Left renal pelvis (tissue), 4 donors: ENCODE results near the gene PRKAR2B. TPM values are rescaled to one million over a fixed set of nuclear protein-coding genes. Genes with fewer than 3 reads are reported as not detected.
"Not testable (repeated sequence)": the region's sequence is repeated elsewhere in the genome, so short reads cannot be mapped to it uniquely, and the experiment has no call there.

ENCODE experiments used
- DNase-seq, 4 donors: peaks; one replicate each; pipeline ENCODE4 v3.0.0-alpha.2; 2013; ENCODE audit warnings: low read depth in 4 of 4, low spot score in 3 of 4
- polyA plus RNA-seq, 4 donors: library from polyadenylated mRNA; unstranded; fragments of 120-200 nt; gene quantifications; one replicate each; pipeline ENCODE4 v1.2.1, GENCODE V29; 2013; ENCODE audit not compliant: insufficient read length in 4 of 4

Gene PRKAR2B
- polyA plus RNA-seq, 4 donors: 21.1 to 50.9 (median 40.1) TPM

DNA sequence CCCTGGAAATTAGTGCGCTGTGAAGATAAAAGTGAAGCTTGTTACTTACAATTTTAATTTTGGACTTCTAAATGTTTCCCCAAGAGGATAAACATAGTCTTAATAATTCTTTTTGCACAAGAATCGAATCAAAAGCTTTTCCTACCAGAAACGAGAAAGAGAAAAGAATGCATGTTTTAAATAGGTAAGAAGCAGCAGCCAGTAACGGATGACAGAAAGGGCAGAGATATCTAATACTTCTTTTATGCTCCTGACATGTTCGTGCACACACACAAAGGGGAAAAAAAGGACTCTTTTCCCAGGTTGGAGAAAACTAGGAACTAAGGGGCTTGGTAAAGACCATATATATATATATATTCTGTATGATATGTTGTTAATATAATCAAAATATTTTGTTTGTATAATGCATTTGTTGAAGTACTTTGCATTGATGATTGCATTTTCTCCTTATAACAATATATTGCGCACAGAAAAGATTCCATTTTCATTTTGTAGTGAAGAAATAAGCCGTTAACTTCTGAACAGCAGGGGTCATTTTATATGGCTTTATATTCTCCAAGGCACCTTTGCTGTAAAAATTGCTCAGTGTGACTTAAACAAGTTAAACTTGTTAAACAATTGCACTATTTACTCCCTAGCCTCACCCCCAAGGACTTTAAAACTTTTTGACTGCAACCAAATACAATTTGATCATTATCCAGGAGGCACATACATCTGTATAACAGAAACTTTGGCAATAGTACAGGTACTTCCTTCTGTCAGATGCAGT lies 2.2 kb downstream of the PRKAR2B start:
- DNase-seq: no peak

DNA sequence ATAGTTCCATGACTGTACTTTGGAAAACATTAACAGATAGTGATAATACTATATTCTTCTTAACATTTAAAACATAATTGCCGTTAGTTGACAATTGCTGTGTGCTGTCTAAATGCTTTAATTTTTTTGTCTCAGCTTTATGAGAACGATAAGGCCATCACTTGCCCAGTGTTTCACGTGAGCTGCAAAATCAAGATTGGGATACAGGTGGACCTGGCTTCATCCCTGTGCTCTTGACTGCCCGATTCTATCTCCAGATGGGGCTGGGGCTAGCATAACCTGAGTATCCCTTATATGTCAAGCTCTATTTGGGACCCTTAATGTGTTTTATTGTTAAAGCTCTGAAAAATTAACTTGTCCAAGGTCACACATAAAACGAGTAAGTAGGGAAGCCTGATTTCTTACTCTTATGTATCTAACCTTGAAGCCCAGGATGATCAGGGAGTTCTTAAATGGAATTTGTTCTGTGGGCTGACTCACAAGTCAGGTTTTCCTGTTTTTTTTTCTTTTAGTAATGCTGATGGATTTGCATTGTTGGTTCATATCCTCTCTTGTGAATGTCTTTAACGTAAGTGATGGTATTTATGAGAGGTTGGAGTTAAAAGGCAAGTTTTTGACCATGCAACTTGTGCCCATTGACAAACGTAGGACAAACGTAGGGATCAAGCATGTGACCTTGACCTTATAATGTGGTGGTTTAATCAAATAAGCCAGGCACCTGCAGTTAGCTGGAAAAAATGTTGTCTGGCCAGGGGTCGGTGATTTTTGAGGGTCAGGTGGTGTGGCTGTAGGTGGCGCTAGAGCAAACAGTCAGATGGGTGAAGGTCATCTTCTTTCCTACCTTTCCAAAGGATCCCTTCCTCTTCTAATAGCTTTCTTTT lies 3.6 kb downstream of the PRKAR2B start:
- DNase-seq: no peak

- no peak for DNase-seq
Observed at GRCh38 chr7:107048783-107049418, 4.4 kb downstream of the PRKAR2B start.

GRCh38 chr7:107049480-107049879 lies 5.0 kb downstream of the PRKAR2B start:
- no peak for DNase-seq

GRCh38 chr7:107049971-107050532 lies 5.5 kb downstream of the PRKAR2B start:
- no peak for DNase-seq

DNA sequence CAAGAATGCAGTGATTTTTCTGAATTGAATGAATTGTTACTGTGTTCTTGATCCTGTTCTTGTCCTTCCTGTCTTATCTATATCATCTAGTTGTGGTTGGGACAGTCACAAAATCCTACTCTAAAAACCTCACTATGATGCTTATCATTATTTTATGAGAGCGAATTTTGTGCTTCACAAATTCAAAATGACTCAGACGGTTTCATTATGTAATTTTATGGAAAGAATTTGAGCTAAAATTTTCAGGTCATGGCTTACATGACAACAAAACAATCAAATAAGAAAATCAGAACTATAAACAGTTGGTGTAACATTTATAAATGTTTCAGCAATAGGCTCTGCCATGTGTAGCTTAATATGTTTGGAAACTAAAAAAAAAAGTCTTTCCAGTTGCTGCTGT lies 6.9 kb downstream of the PRKAR2B start:
- DNase-seq: no peak

- not testable (repeated sequence) for DNase-seq
Observed at GRCh38 chr7:107054965-107055364, 10.5 kb downstream of the PRKAR2B start.

GRCh38 chr7:107056058-107056457 lies 11.6 kb downstream of the PRKAR2B start:
- DNase-seq: not testable (repeated sequence)

- DNase-seq: no peak
Observed at GRCh38 chr7:107056728-107057473, 12.4 kb downstream of the PRKAR2B start.

DNA sequence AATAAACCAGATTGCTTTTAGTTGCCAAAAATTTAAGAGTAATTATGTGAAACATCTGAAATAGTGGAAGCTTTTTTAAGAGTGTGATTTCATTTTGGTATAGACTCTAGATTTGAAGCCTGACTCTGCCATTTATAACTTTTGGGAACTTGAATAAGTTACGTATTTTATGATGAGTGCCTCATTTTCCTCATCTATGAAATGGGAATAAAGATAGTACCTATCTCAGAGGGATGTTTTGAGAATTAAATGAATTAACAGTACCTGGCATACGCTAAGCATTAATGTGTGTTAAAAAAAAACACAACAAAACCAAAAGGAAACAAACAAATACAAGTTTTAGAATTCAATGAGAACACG lies 12.9 kb downstream of the PRKAR2B start:
- DNase-seq: no peak

DNA sequence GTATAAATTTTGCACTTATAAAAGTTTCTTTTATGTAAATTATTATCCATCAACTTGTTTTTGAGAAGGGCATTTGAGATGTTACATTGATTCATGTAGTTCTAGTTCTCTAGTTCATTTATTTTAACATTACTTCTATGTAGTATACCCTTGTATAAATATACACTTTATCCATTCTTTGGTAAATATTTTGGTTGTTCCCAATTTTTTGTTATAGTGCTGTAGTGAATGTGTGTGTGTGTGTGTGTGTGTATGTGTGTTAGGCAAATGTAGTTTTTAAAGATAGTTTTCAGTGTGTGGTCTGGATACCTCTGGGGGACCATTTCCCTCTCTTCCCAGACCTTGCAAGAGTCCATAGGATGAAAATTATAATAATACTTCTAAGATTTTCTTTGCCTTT lies 15.0 kb downstream of the PRKAR2B start:
- DNase-seq: no peak

DNA sequence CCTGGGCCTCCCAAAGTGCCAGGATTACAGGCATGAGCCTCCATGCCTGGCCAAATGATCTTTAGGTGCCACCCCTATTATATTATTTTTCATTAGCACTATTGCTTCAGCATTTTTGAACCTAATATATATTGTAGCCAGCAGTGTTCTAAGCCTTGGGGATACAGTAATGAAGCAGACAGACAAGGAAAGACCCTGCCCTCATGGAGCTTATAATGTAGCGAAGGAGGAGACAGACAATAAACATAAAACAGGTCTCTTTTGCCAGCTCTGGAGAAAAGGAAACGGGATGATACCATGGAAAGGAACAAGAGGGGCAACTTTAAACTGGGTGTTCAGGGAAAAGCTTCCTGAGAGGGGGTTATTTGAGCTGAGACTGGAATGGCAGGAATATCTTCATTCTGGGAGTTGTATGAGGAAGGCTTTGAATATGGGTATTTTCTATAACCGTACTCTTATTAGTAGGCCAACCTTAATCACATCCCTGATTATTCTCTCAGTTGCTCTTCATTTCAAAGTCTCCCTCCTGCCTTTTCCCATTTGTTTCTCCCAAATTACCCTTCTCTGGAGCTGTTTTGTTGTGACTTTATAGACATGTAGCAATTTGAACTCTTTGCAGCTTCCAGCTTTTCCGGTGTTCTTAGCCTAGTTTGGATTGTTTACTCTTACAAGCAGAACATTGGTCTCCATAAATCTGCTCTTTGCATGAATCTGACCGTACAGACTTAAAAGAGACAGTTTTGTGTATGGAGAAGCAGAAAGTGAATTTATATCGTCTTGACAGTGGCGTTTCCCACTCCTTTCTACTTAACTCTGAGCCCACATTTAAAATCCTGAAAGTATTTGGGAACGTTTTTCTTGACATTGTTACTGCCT lies 19.0 kb downstream of the PRKAR2B start:
- DNase-seq: no peak

DNA sequence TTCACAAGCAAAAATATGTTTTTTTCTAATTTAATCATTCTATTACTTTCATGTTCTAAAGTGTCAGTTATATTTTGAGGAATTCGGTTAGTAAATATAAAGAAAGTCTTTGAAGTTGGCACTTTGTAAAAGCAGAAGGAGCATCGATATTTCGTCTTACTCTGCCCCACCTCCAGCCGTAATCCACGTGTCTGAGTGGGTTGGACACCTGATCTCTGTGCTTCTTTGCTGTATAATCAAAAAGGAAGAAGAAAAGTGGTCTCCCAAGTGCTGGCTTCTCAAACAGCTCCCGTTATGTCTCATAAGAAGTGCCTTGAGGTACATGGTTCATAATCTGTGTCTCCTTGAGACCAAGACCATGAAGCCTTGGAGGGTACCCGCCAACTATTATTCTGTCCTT lies 19.8 kb downstream of the PRKAR2B start:
- no peak for DNase-seq

- no peak for DNase-seq
Observed at GRCh38 chr7:107065929-107066247, 21.4 kb downstream of the PRKAR2B start.

GRCh38 chr7:107068156-107068555 lies 23.7 kb downstream of the PRKAR2B start:
- DNase-seq: no peak

DNA sequence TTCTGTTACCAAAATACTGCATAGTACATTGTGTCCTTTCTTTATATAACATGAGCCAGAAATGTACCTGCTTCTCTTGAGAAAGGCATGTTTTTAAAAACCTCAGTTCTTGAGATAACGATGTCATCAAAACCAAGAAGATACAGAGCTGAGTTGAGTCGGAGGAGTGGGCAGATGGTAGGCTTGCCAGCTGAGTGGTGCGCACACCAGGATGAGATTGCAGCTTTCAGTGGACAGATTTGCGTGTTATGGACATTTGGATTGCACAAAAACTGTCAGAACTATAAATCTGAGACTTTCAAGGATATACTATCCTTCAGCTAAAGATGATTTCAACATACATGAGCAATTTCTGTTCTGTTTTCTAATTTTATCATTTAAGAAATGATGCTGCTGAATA lies 25.0 kb downstream of the PRKAR2B start:
- no peak for DNase-seq

- DNase-seq: no peak
Observed at GRCh38 chr7:107070710-107071109, 26.2 kb downstream of the PRKAR2B start.

- no peak for DNase-seq
Observed at GRCh38 chr7:107071129-107071528, 26.6 kb downstream of the PRKAR2B start.

- no peak for DNase-seq
Observed at GRCh38 chr7:107072133-107072532, 27.6 kb downstream of the PRKAR2B start.
